GM12878 (cell line): ENCODE results near the gene VGF. TPM values are rescaled to one million over a fixed set of nuclear protein-coding genes. Genes with fewer than 3 reads are reported as not detected.

Experiments used
- BACH1 ChIP-seq: fragments of 450-650 bp; IDR thresholded peaks from 2 replicates; pipeline ENCODE4 v1.6.1; 2017; ENCODE audit warnings: mild to moderate bottlenecking, borderline replicate concordance
- BHLHE40 ChIP-seq, 2 experiments: fragments of 450-650 bp in 1 of 2; IDR thresholded peaks; 2 replicates each; pipeline ENCODE4 v1.6.1; 2011 to 2017; ENCODE audit warnings: low read depth in 2 of 2, borderline replicate concordance in 1 of 2, improper control_type of control experiment in 1 of 2, low read length in 1 of 2, mild to moderate bottlenecking in 1 of 2
- CBX3 ChIP-seq: fragments of 200-600 bp; sonication (generic); IDR thresholded peaks from 2 replicates; pipeline ENCODE4 v1.6.1; 2016; ENCODE audit warnings: low read depth, borderline replicate concordance
- CBX5 ChIP-seq: sonication (generic); IDR thresholded peaks from 2 replicates; pipeline ENCODE4 v1.6.1; 2016; ENCODE audit warnings: low read depth, moderate library complexity, mild to moderate bottlenecking, inconsistent platforms
- EGR1 ChIP-seq, 2 experiments: IDR thresholded peaks; 1 replicate in 1 of 2; 2 replicates in 1 of 2; pipeline ENCODE4 v1.6.1; 2011 to 2012; ENCODE audit warnings: low read depth in 2 of 2, low read length in 2 of 2, borderline replicate concordance in 1 of 2, mild to moderate bottlenecking in 1 of 2, moderate library complexity in 1 of 2
- EZH2 ChIP-seq: IDR thresholded peaks from 2 replicates; pipeline ENCODE4 v1.6.1; 2012; ENCODE audit warnings: low read depth, mild to moderate bottlenecking, control low read depth, inconsistent platforms, low read length, borderline replicate concordance; ENCODE audit not compliant: control insufficient read depth
- FOXK2 ChIP-seq: fragments of 450-650 bp; IDR thresholded peaks from 2 replicates; pipeline ENCODE4 v1.6.1; 2017; ENCODE audit warnings: mild to moderate bottlenecking, moderate library complexity
- HDGF ChIP-seq: fragments of 450-650 bp; IDR thresholded peaks from 2 replicates; pipeline ENCODE4 v1.6.1; 2016; ENCODE audit warnings: antibody characterized with exemption
- JUNB ChIP-seq: IDR thresholded peaks from 2 replicates; pipeline ENCODE4 v1.6.1; 2016; ENCODE audit warnings: antibody characterized with exemption, mild to moderate bottlenecking
- JUND ChIP-seq: IDR thresholded peaks from 2 replicates; pipeline ENCODE4 v1.6.1; 2012; ENCODE audit warnings: low read depth, mild to moderate bottlenecking, low read length, improper control_type of control experiment, moderate library complexity
- MXI1 ChIP-seq: fragments of 150-350 bp; IDR thresholded peaks from 2 replicates; pipeline ENCODE4 v1.6.1; 2011; ENCODE audit warnings: low read depth, mild to moderate bottlenecking, inconsistent platforms, low read length, improper control_type of control experiment
- PAX8 ChIP-seq: fragments of 450-650 bp; IDR thresholded peaks from 2 replicates; pipeline ENCODE4 v1.6.1; 2017; ENCODE audit warnings: mild to moderate bottlenecking, moderate library complexity
- POLR2AphosphoS5 ChIP-seq: IDR thresholded peaks from 2 replicates; pipeline ENCODE4 v1.6.1; 2011; ENCODE audit warnings: mild to moderate bottlenecking, low read length, inconsistent platforms
- POU2F2 ChIP-seq: IDR thresholded peaks from 3 replicates; pipeline ENCODE4 v1.6.1; 2011; ENCODE audit warnings: low read depth, mild to moderate bottlenecking, low read length, borderline replicate concordance
- SMAD1 ChIP-seq: fragments of 450-650 bp; IDR thresholded peaks from 2 replicates; pipeline ENCODE4 v1.6.1; 2018; ENCODE audit warnings: mild to moderate bottlenecking, low read depth; ENCODE audit not compliant: partially characterized antibody
- SMAD5 ChIP-seq: IDR thresholded peaks from 2 replicates; pipeline ENCODE4 v1.6.1; 2016; ENCODE audit warnings: antibody characterized with exemption, low read depth
- SMARCA5 ChIP-seq: fragments of 450-650 bp; IDR thresholded peaks from 2 replicates; pipeline ENCODE4 v1.6.1; 2017; ENCODE audit warnings: mild to moderate bottlenecking
- SREBF1 ChIP-seq: IDR thresholded peaks from 2 replicates; pipeline ENCODE4 v1.6.1; 2012; ENCODE audit warnings: mild to moderate bottlenecking, low read length
- SRF ChIP-seq, 2 experiments: IDR thresholded peaks; 2 replicates each; pipeline ENCODE4 v1.6.1; 2011; ENCODE audit warnings: low read depth in 2 of 2, low read length in 2 of 2, mild to moderate bottlenecking in 1 of 2, moderate library complexity in 1 of 2
- SUPT20H ChIP-seq: IDR thresholded peaks from 2 replicates; pipeline ENCODE4 v1.6.1; 2011; ENCODE audit warnings: low read depth, mild to moderate bottlenecking, low read length, moderate library complexity, borderline replicate concordance; ENCODE audit not compliant: control insufficient read depth
- YBX1 ChIP-seq: fragments of 450-650 bp; IDR thresholded peaks from 2 replicates; pipeline ENCODE4 v1.6.1; 2016; ENCODE audit warnings: antibody characterized with exemption
- ZNF217 ChIP-seq: fragments of 450-650 bp; IDR thresholded peaks from 2 replicates; pipeline ENCODE4 v1.6.1; 2017; ENCODE audit warnings: antibody characterized with exemption, mild to moderate bottlenecking
- ZNF622 ChIP-seq: fragments of 450-650 bp; IDR thresholded peaks from 2 replicates; pipeline ENCODE4 v1.6.1; 2017; ENCODE audit warnings: mild to moderate bottlenecking, inconsistent platforms
- ZZZ3 ChIP-seq: IDR thresholded peaks from 2 replicates; pipeline ENCODE4 v1.6.1; 2011; ENCODE audit warnings: low read depth; ENCODE audit not compliant: control insufficient read depth, insufficient read length
- polyA plus RNA-seq, 11 experiments: library from polyadenylated mRNA; depleted of rRNA in 4 of 11; unstranded in 6 of 11; stranded (reverse) in 5 of 11; fragments of >200 nt; fragmentation: Nextera tagmentation in 4 of 11; fragmentation: Illumina TruSeq in 1 of 11; extraction: Ambion mirVana in 4 of 11; extraction: Trizol in 1 of 11; gene quantifications; 1 replicate in 1 of 11; 2 replicates in 10 of 11; pipeline versions ENCODE4 v1.2.1 to v1.2.3, GENCODE V29; 2011 to 2016; ENCODE audit warnings: inconsistent platforms in 2 of 11, missing spikeins in 2 of 11, low read depth in 1 of 11
- total RNA-seq, 4 experiments: library from RNA; depleted of rRNA in 3 of 4; stranded (reverse); fragments of >200 nt in 3 of 4; fragmentation: Illumina TruSeq in 1 of 4; extraction: Trizol in 1 of 4; gene quantifications; 2 replicates each; pipeline versions ENCODE4 v1.2.1 to v1.2.3, GENCODE V29; 2013 to 2021
- TF ChIP-seq, protein P1 (sequence below): fragments of 450-650 bp; IDR thresholded peaks from 2 replicates; pipeline ENCODE4 v1.6.1; 2018; ENCODE audit warnings: borderline replicate concordance, mild to moderate bottlenecking; ENCODE audit not compliant: partially characterized antibody
- TF ChIP-seq, protein P2 (sequence below): fragments of 450-650 bp; IDR thresholded peaks from 2 replicates; pipeline ENCODE4 v1.6.1; 2017; ENCODE audit warnings: mild to moderate bottlenecking, moderate library complexity

VGF gene
- total and polyA plus RNA-seq, 10 of the 15 experiments (the other 5 are each of a cell fraction or from before 2014, with no cell fraction given) = 0.09 to 0.25 (median 0.17) TPM; not detected in 6

- TF ChIP-seq ZZZ3 = no peak
- TF ChIP-seq JUNB = no peak; the same call in 1 of the 2 replicates
- TF ChIP-seq MXI1 = no peak
- TF ChIP-seq ZNF217 = no peak
- no peak for TF ChIP-seq CBX3
- TF ChIP-seq EZH2 = no peak
- no peak; a peak in 1 of 4 replicates for TF ChIP-seq BHLHE40 (IDR thresholded peaks at IDR 0.05; ENCODE audit: borderline replicate concordance in 1 of 2, low read depth in 2 of 2, low read length in 1 of 2)
- TF ChIP-seq BACH1 = no peak; the same call in 1 of the 2 replicates
- no peak for TF ChIP-seq FOXK2
- TF ChIP-seq SUPT20H = no peak
- no peak for TF ChIP-seq SREBF1
- no peak for TF ChIP-seq ZNF622
- 0 out of 2 replicates have a peak, but pooled peaks have one; percentile 15 for TF ChIP-seq HDGF
- TF ChIP-seq JUND = no peak
- TF ChIP-seq SMAD1 = no peak
- TF ChIP-seq POU2F2 = no peak
- TF ChIP-seq CBX5 = no peak
- TF ChIP-seq YBX1 = no peak
- TF ChIP-seq, protein P1, sequence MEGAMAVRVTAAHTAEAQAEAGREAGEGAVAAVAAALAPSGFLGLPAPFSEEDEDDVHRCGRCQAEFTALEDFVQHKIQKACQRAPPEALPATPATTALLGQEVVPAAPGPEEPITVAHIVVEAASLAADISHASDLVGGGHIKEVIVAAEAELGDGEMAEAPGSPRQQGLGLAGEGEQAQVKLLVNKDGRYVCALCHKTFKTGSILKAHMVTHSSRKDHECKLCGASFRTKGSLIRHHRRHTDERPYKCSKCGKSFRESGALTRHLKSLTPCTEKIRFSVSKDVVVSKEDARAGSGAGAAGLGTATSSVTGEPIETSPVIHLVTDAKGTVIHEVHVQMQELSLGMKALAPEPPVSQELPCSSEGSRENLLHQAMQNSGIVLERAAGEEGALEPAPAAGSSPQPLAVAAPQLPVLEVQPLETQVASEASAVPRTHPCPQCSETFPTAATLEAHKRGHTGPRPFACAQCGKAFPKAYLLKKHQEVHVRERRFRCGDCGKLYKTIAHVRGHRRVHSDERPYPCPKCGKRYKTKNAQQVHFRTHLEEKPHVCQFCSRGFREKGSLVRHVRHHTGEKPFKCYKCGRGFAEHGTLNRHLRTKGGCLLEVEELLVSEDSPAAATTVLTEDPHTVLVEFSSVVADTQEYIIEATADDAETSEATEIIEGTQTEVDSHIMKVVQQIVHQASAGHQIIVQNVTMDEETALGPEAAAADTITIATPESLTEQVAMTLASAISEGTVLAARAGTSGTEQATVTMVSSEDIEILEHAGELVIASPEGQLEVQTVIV = no peak
- TF ChIP-seq, protein P2, sequence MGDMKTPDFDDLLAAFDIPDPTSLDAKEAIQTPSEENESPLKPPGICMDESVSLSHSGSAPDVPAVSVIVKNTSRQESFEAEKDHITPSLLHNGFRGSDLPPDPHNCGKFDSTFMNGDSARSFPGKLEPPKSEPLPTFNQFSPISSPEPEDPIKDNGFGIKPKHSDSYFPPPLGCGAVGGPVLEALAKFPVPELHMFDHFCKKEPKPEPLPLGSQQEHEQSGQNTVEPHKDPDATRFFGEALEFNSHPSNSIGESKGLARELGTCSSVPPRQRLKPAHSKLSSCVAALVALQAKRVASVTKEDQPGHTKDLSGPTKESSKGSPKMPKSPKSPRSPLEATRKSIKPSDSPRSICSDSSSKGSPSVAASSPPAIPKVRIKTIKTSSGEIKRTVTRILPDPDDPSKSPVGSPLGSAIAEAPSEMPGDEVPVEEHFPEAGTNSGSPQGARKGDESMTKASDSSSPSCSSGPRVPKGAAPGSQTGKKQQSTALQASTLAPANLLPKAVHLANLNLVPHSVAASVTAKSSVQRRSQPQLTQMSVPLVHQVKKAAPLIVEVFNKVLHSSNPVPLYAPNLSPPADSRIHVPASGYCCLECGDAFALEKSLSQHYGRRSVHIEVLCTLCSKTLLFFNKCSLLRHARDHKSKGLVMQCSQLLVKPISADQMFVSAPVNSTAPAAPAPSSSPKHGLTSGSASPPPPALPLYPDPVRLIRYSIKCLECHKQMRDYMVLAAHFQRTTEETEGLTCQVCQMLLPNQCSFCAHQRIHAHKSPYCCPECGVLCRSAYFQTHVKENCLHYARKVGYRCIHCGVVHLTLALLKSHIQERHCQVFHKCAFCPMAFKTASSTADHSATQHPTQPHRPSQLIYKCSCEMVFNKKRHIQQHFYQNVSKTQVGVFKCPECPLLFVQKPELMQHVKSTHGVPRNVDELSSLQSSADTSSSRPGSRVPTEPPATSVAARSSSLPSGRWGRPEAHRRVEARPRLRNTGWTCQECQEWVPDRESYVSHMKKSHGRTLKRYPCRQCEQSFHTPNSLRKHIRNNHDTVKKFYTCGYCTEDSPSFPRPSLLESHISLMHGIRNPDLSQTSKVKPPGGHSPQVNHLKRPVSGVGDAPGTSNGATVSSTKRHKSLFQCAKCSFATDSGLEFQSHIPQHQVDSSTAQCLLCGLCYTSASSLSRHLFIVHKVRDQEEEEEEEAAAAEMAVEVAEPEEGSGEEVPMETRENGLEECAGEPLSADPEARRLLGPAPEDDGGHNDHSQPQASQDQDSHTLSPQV = no peak
- no peak for TF ChIP-seq SRF (IDR thresholded peaks at IDR 0.05; ENCODE audit: low read depth in 2 of 2, low read length in 2 of 2)
- no peak for TF ChIP-seq SMAD5
- TF ChIP-seq EGR1 (IDR thresholded peaks at IDR 0.05; ENCODE audit: borderline replicate concordance in 1 of 2, low read depth in 2 of 2, low read length in 2 of 2) = peak in 1 of 2 experiments; percentile 73; a peak in 1 of 3 replicates
- 0 out of 2 replicates have a peak, but pooled peaks have one; percentile 30 for TF ChIP-seq SMARCA5
- no peak for TF ChIP-seq PAX8
- TF ChIP-seq POLR2AphosphoS5 = no peak
Observed at GRCh38 chr7:101126651-101127459, 38.5 kb downstream of the VGF start, which contains the start of gene SERPINE1 (continued).
